K562 (cell line): ENCODE results near the gene BRCA1. TPM values are rescaled to one million over a fixed set of nuclear protein-coding genes. Genes with fewer than 3 reads are reported as not detected.

Experiments
- BDP1 ChIP-seq: IDR thresholded peaks from 3 replicates; pipeline ENCODE4 v1.6.1; 2011; ENCODE audit not compliant: insufficient read length, insufficient read depth
- L3MBTL2 ChIP-seq: fragments of 450-650 bp; IDR thresholded peaks from 2 replicates; pipeline ENCODE4 v1.6.1; 2016; ENCODE audit warnings: mild to moderate bottlenecking, moderate library complexity
- NFIC ChIP-seq: fragments of 450-650 bp; IDR thresholded peaks from 2 replicates; pipeline ENCODE4 v1.6.1; 2017; ENCODE audit warnings: mild to moderate bottlenecking, inconsistent platforms
- NRF1 ChIP-seq, 2 experiments: fragments of 450-650 bp; IDR thresholded peaks in 1 of 2; conservative IDR thresholded peaks in 1 of 2; 2 replicates each; pipeline ENCODE4 v1.6.1; 2014; ENCODE audit warnings: mild to moderate bottlenecking in 2 of 2
- PML ChIP-seq: IDR thresholded peaks from 2 replicates; pipeline ENCODE4 v1.6.1; 2012; ENCODE audit warnings: low read length, inconsistent platforms
- SAP30 ChIP-seq: fragments of 200-600 bp; sonication (generic); IDR thresholded peaks from 2 replicates; pipeline ENCODE4 v1.6.1; 2012; ENCODE audit warnings: borderline replicate concordance, low read depth, mild to moderate bottlenecking, moderate library complexity, low read length, control low read depth, inconsistent platforms; ENCODE audit not compliant: insufficient read depth, poor library complexity, severe bottlenecking
- SRF ChIP-seq, 2 experiments: fragments of 250-450, 450-650 bp in 1 of 2; sonication (Bioruptor Pico) in 1 of 2; sonication (generic) in 1 of 2; formaldehyde crosslinking; IDR thresholded peaks; 2 replicates each; pipeline versions ENCODE4 v1.5.0 to v1.5.1; 2020 to 2022; ENCODE audit warnings: mild to moderate bottlenecking in 1 of 2, missing genetic modification reagents in 1 of 2
- STAT5B ChIP-seq: fragments of 250-450 bp; sonication (Bioruptor Pico); IDR thresholded peaks from 2 replicates; pipeline ENCODE4 v1.8.0; 2021; ENCODE audit warnings: mild to moderate bottlenecking, inconsistent platforms
- TAF15 ChIP-seq: fragments of 200-400 bp; formaldehyde crosslinking; IDR thresholded peaks from 2 replicates; pipeline ENCODE4 v1.6.1; 2017; ENCODE audit warnings: mild to moderate bottlenecking, low read depth, low read length, moderate library complexity
- TEAD2 ChIP-seq: fragments of 450-650 bp; IDR thresholded peaks from 2 replicates; pipeline ENCODE4 v1.6.1; 2016; ENCODE audit warnings: missing genetic modification characterization, control low read depth, missing compliant biosample characterization
- ZNF253 ChIP-seq: fragments of 250-450 bp; sonication (Bioruptor Pico); conservative IDR thresholded peaks from 2 replicates; pipeline ENCODE4 v1.6.1; 2021; ENCODE audit warnings: mild to moderate bottlenecking
- ZNF785 ChIP-seq: fragments of 250-450 bp; sonication (Bioruptor Pico); IDR thresholded peaks from 2 replicates; pipeline ENCODE4 v1.4.0; 2020; ENCODE audit warnings: mild to moderate bottlenecking
- polyA plus RNA-seq, 8 experiments: library from polyadenylated mRNA; depleted of rRNA in 4 of 8; stranded (reverse) in 5 of 8; unstranded in 3 of 8; fragments of >200 nt; fragmentation: Nextera tagmentation in 2 of 8; fragmentation: Illumina TruSeq in 1 of 8; extraction: Ambion mirVana in 2 of 8; extraction: Trizol in 1 of 8; gene quantifications; 2 replicates each; pipeline versions ENCODE4 v1.2.1 to v1.2.3, GENCODE V29; 2011 to 2014; ENCODE audit warnings: inconsistent platforms in 1 of 8, missing spikeins in 1 of 8
- total RNA-seq, 7 experiments: library from RNA; depleted of rRNA in 6 of 7; stranded (reverse); fragments of >200 nt in 6 of 7; fragmentation: Illumina TruSeq in 2 of 7; extraction: Trizol in 2 of 7; gene quantifications; 2 replicates each; pipeline versions ENCODE4 v1.2.1 to v1.2.3, GENCODE V29; 2011 to 2021; ENCODE audit warnings: low replicate concordance in 1 of 7
- TF ChIP-seq, protein P1 (sequence below): fragments of 450-650 bp; IDR thresholded peaks from 2 replicates; pipeline ENCODE4 v1.6.1; 2017; ENCODE audit warnings: antibody characterized with exemption, mild to moderate bottlenecking
- TF ChIP-seq, protein P2 (sequence below): fragments of 450-650 bp; IDR thresholded peaks from 2 replicates; pipeline ENCODE4 v1.6.1; 2016; ENCODE audit warnings: mild to moderate bottlenecking
- TF ChIP-seq, protein P3 (sequence below): sonication (generic); formaldehyde crosslinking; IDR thresholded peaks from 2 replicates; pipeline ENCODE4 v1.9.0; 2022; ENCODE audit warnings: mild to moderate bottlenecking, missing genetic modification reagents
- TF ChIP-seq, protein P4 (sequence below): sonication (generic); formaldehyde crosslinking; IDR thresholded peaks from 2 replicates; pipeline ENCODE4 v1.8.1; 2022; ENCODE audit warnings: missing genetic modification reagents
- TF ChIP-seq, protein P5 (sequence below): fragments of 450-650 bp; conservative IDR thresholded peaks from 2 replicates; pipeline ENCODE4 v1.6.1; 2016; ENCODE audit warnings: missing genetic modification characterization, low read depth, mild to moderate bottlenecking, missing compliant biosample characterization, moderate library complexity

The BRCA1 gene
- total and polyA plus RNA-seq, 9 of the 15 experiments (the other 6 are each of a cell fraction or from before 2014, with no cell fraction given): 25.9 to 95.3 (median 62.3) TPM

DNA sequence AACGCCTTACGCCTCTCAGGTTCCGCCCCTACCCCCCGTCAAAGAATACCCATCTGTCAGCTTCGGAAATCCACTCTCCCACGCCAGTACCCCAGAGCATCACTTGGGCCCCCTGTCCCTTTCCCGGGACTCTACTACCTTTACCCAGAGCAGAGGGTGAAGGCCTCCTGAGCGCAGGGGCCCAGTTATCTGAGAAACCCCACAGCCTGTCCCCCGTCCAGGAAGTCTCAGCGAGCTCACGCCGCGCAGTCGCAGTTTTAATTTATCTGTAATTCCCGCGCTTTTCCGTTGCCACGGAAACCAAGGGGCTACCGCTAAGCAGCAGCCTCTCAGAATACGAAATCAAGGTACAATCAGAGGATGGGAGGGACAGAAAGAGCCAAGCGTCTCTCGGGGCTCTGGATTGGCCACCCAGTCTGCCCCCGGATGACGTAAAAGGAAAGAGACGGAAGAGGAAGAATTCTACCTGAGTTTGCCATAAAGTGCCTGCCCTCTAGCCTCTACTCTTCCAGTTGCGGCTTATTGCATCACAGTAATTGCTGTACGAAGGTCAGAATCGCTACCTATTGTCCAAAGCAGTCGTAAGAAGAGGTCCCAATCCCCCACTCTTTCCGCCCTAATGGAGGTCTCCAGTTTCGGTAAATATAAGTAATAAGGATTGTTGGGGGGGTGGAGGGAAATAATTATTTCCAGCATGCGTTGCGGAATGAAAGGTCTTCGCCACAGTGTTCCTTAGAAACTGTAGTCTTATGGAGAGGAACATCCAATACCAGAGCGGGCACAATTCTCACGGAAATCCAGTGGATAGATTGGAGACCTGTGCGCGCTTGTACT lies at the start of gene BRCA1 (continued):
- TF ChIP-seq, protein P1, sequence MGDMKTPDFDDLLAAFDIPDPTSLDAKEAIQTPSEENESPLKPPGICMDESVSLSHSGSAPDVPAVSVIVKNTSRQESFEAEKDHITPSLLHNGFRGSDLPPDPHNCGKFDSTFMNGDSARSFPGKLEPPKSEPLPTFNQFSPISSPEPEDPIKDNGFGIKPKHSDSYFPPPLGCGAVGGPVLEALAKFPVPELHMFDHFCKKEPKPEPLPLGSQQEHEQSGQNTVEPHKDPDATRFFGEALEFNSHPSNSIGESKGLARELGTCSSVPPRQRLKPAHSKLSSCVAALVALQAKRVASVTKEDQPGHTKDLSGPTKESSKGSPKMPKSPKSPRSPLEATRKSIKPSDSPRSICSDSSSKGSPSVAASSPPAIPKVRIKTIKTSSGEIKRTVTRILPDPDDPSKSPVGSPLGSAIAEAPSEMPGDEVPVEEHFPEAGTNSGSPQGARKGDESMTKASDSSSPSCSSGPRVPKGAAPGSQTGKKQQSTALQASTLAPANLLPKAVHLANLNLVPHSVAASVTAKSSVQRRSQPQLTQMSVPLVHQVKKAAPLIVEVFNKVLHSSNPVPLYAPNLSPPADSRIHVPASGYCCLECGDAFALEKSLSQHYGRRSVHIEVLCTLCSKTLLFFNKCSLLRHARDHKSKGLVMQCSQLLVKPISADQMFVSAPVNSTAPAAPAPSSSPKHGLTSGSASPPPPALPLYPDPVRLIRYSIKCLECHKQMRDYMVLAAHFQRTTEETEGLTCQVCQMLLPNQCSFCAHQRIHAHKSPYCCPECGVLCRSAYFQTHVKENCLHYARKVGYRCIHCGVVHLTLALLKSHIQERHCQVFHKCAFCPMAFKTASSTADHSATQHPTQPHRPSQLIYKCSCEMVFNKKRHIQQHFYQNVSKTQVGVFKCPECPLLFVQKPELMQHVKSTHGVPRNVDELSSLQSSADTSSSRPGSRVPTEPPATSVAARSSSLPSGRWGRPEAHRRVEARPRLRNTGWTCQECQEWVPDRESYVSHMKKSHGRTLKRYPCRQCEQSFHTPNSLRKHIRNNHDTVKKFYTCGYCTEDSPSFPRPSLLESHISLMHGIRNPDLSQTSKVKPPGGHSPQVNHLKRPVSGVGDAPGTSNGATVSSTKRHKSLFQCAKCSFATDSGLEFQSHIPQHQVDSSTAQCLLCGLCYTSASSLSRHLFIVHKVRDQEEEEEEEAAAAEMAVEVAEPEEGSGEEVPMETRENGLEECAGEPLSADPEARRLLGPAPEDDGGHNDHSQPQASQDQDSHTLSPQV: no peak
- TF ChIP-seq STAT5B (CRISPR knock-in tag) (no peak), SRF (CRISPR knock-in tag; IDR thresholded peaks at IDR 0.05) (0 out of 4 replicates have a peak, but pooled peaks of 1 of the 2 experiments have one; percentile 10), ZNF785 (CRISPR knock-in tag) (no peak), SAP30 (peak; percentile 93), L3MBTL2 (peak; percentile 94), TAF15 (no peak), PML (peak; percentile 81), BDP1 (no peak), TEAD2 (no peak), ZNF253 (CRISPR knock-in tag) (no peak), NFIC (0 out of 2 replicates have a peak, but pooled peaks have one; percentile 30), NRF1 (conservative IDR thresholded peaks at IDR 0.05 in 1 of 2, IDR thresholded peaks at IDR 0.05 in 1 of 2) (peak; percentile 93 to 94)
- TF ChIP-seq, protein P2, sequence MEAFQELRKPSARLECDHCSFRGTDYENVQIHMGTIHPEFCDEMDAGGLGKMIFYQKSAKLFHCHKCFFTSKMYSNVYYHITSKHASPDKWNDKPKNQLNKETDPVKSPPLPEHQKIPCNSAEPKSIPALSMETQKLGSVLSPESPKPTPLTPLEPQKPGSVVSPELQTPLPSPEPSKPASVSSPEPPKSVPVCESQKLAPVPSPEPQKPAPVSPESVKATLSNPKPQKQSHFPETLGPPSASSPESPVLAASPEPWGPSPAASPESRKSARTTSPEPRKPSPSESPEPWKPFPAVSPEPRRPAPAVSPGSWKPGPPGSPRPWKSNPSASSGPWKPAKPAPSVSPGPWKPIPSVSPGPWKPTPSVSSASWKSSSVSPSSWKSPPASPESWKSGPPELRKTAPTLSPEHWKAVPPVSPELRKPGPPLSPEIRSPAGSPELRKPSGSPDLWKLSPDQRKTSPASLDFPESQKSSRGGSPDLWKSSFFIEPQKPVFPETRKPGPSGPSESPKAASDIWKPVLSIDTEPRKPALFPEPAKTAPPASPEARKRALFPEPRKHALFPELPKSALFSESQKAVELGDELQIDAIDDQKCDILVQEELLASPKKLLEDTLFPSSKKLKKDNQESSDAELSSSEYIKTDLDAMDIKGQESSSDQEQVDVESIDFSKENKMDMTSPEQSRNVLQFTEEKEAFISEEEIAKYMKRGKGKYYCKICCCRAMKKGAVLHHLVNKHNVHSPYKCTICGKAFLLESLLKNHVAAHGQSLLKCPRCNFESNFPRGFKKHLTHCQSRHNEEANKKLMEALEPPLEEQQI: no peak
- TF ChIP-seq, protein P3, sequence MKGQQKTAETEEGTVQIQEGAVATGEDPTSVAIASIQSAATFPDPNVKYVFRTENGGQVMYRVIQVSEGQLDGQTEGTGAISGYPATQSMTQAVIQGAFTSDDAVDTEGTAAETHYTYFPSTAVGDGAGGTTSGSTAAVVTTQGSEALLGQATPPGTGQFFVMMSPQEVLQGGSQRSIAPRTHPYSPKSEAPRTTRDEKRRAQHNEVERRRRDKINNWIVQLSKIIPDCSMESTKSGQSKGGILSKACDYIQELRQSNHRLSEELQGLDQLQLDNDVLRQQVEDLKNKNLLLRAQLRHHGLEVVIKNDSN (CRISPR knock-in tag): no peak
- TF ChIP-seq, protein P4, sequence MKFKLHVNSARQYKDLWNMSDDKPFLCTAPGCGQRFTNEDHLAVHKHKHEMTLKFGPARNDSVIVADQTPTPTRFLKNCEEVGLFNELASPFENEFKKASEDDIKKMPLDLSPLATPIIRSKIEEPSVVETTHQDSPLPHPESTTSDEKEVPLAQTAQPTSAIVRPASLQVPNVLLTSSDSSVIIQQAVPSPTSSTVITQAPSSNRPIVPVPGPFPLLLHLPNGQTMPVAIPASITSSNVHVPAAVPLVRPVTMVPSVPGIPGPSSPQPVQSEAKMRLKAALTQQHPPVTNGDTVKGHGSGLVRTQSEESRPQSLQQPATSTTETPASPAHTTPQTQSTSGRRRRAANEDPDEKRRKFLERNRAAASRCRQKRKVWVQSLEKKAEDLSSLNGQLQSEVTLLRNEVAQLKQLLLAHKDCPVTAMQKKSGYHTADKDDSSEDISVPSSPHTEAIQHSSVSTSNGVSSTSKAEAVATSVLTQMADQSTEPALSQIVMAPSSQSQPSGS: no peak
- TF ChIP-seq, protein P5, sequence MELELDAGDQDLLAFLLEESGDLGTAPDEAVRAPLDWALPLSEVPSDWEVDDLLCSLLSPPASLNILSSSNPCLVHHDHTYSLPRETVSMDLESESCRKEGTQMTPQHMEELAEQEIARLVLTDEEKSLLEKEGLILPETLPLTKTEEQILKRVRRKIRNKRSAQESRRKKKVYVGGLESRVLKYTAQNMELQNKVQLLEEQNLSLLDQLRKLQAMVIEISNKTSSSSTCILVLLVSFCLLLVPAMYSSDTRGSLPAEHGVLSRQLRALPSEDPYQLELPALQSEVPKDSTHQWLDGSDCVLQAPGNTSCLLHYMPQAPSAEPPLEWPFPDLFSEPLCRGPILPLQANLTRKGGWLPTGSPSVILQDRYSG: no peak
